DMS53 treated with DMSO at 0.1 percent for 48 hours (cell line): ENCODE measurements around the gene DTNA.

Experiments
- DNase-seq: peaks from one replicate; lab custom pipeline; 2025; ENCODE audit not compliant: unreplicated experiment; lab: John Stamatoyannopoulos, UW

Gene DTNA

GRCh38 chr18:34928754-34929335 is 218.7 kb downstream of the DTNA start:
- no peak for DNase-seq

GRCh38 chr18:34929336-34929780 is 219.3 kb downstream of the DTNA start:
- peak; percentile 96 for DNase-seq

DNA sequence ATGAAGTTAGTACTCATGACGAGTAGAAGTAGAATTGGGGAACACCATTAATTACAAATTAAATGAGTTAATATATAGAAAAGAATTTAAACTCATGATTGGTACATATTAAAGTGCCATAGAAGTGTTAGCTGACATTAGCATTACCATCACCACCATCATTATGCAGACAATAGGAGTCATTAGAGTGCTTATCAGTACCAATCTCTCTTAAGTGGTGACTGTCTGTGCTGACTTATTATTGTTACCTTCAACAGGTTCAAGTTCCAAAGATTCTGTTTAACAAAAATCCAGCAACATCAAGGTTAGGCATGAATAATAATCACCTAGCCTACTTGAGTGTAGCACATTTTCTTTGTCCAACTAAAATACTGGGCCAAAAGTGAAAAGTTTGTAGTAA is 222.3 kb downstream of the DTNA start:
- DNase-seq: no peak

DNA sequence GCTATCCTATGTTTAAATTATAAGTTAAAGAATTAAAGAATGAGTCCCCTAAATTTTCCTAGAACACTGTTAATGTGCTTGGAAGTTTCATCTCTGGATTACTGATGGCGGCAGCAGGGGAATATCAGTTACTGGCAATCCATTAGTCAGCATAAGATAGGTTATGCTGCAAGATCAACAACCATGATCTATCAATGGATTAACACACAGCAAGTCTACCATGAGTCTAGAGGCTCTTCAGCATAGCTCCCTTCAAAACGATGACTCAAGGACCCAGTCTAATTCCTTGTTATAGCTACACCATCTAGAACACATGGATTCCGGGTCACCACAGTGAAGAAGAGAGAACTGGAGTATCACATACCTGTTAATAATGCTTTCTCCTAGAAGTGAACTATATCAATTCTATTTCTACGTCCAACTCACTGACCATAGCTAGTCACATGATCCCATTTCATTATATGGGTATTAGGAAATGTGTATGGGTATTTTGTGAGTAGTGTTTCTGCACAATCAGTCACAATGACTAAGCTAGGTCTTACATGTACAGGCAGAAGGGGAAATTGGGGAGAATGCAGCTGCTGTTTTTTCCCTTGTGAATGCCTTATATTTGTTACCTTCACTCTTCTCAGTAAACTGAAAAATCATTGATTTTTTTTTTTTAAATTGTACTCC is 222.8 kb downstream of the DTNA start:
- no peak for DNase-seq

GRCh38 chr18:34933909-34934661 is 224.0 kb downstream of the DTNA start:
- DNase-seq: no peak

GRCh38 chr18:34936772-34937171 is 226.7 kb downstream of the DTNA start:
- no peak for DNase-seq

GRCh38 chr18:34938090-34938489 is 228.0 kb downstream of the DTNA start:
- DNase-seq: no peak
